GM12878 (cell line): Measurements from ENCODE around the gene CD2BP2. TPM values are rescaled to one million over a fixed set of nuclear protein-coding genes. Genes with fewer than 3 reads are reported as not detected.
A peak's percentile ranks its signal among the peaks of the same experiment; 100 is the strongest.

ENCODE experiments used
- BACH1 ChIP-seq: fragments of 450-650 bp; IDR thresholded peaks from 2 replicates; pipeline ENCODE4 v1.6.1; 2017; ENCODE audit warnings: mild to moderate bottlenecking, borderline replicate concordance
- CBFB ChIP-seq: IDR thresholded peaks from 2 replicates; pipeline ENCODE4 v1.6.1; 2016; ENCODE audit warnings: antibody characterized with exemption, low read depth
- CEBPZ ChIP-seq: fragments of 150-350 bp; IDR thresholded peaks from 2 replicates; pipeline ENCODE4 v1.6.1; 2016; ENCODE audit warnings: low read depth, low read length
- CHD2 ChIP-seq: IDR thresholded peaks from 2 replicates; pipeline ENCODE4 v1.6.1; 2011; ENCODE audit warnings: low read depth, low read length, improper control_type of control experiment, borderline replicate concordance
- CREB1 ChIP-seq: IDR thresholded peaks from 2 replicates; pipeline ENCODE4 v1.6.1; 2012; ENCODE audit warnings: low read depth, mild to moderate bottlenecking, inconsistent platforms
- CREM ChIP-seq: IDR thresholded peaks from 2 replicates; pipeline ENCODE4 v1.6.1; 2014; ENCODE audit warnings: antibody characterized with exemption, low read depth
- HDGF ChIP-seq: fragments of 450-650 bp; IDR thresholded peaks from 2 replicates; pipeline ENCODE4 v1.6.1; 2016; ENCODE audit warnings: antibody characterized with exemption
- HSF1 ChIP-seq: fragments of 150-350 bp; IDR thresholded peaks from 2 replicates; pipeline ENCODE4 v1.6.1; 2014; ENCODE audit warnings: mild to moderate bottlenecking, low read depth, low read length
- IRF3 ChIP-seq: fragments of 450-650 bp; IDR thresholded peaks from 2 replicates; pipeline ENCODE4 v1.6.1; 2014; ENCODE audit warnings: mild to moderate bottlenecking
- JUNB ChIP-seq: IDR thresholded peaks from 2 replicates; pipeline ENCODE4 v1.6.1; 2016; ENCODE audit warnings: antibody characterized with exemption, mild to moderate bottlenecking
- LARP7 ChIP-seq: fragments of 450-650 bp; IDR thresholded peaks from 2 replicates; pipeline ENCODE4 v1.6.1; 2017; ENCODE audit warnings: mild to moderate bottlenecking
- MAX ChIP-seq: IDR thresholded peaks from 2 replicates; pipeline ENCODE4 v1.6.1; 2012; ENCODE audit warnings: low read depth, low read length, improper control_type of control experiment
- NRF1 ChIP-seq: conservative IDR thresholded peaks from 2 replicates; pipeline ENCODE4 v1.6.1; 2011; ENCODE audit warnings: mild to moderate bottlenecking, low read depth, low read length, improper control_type of control experiment
- RCOR1 ChIP-seq: conservative IDR thresholded peaks from 2 replicates; pipeline ENCODE4 v1.6.1; 2012; ENCODE audit warnings: low read depth, low read length, improper control_type of control experiment
- SIN3A ChIP-seq: IDR thresholded peaks from 2 replicates; pipeline ENCODE4 v1.6.1; 2012; ENCODE audit warnings: low read depth, low read length, improper control_type of control experiment
- SIX5 ChIP-seq: IDR thresholded peaks from 2 replicates; pipeline ENCODE4 v1.6.1; 2011; ENCODE audit warnings: mild to moderate bottlenecking, low read depth, low read length, moderate library complexity; ENCODE audit not compliant: severe bottlenecking
- SMARCA5 ChIP-seq: fragments of 450-650 bp; IDR thresholded peaks from 2 replicates; pipeline ENCODE4 v1.6.1; 2017; ENCODE audit warnings: mild to moderate bottlenecking
- SP1 ChIP-seq: IDR thresholded peaks from one replicate; pipeline ENCODE4 v1.6.1; 2011; ENCODE audit warnings: low read depth, low read length
- ZBTB33 ChIP-seq: fragments of 450-650 bp; IDR thresholded peaks from 2 replicates; pipeline ENCODE4 v1.6.1; 2017; ENCODE audit warnings: mild to moderate bottlenecking
- ZNF217 ChIP-seq: fragments of 450-650 bp; IDR thresholded peaks from 2 replicates; pipeline ENCODE4 v1.6.1; 2017; ENCODE audit warnings: antibody characterized with exemption, mild to moderate bottlenecking
- polyA plus RNA-seq, 11 experiments: library from polyadenylated mRNA; depleted of rRNA in 4 of 11; unstranded in 6 of 11; stranded (reverse) in 5 of 11; fragments of >200 nt; fragmentation: Nextera tagmentation in 4 of 11; fragmentation: Illumina TruSeq in 1 of 11; extraction: Ambion mirVana in 4 of 11; extraction: Trizol in 1 of 11; gene quantifications; 1 replicate in 1 of 11; 2 replicates in 10 of 11; pipeline versions ENCODE4 v1.2.1 to v1.2.3, GENCODE V29; 2011 to 2016; ENCODE audit warnings: inconsistent platforms in 2 of 11, missing spikeins in 2 of 11, low read depth in 1 of 11
- total RNA-seq, 4 experiments: library from RNA; depleted of rRNA in 3 of 4; stranded (reverse); fragments of >200 nt in 3 of 4; fragmentation: Illumina TruSeq in 1 of 4; extraction: Trizol in 1 of 4; gene quantifications; 2 replicates each; pipeline versions ENCODE4 v1.2.1 to v1.2.3, GENCODE V29; 2013 to 2021

Gene CD2BP2
- total and polyA plus RNA-seq, 10 of the 15 experiments (the other 5 are each of a cell fraction or from before 2014, with no cell fraction given) = 3.3 to 47.9 (median 31.8) TPM

GRCh38 chr16:30378236-30379157, 23.4 kb upstream of the CD2BP2 start (continued):
- TF ChIP-seq IRF3 (no peak), BACH1 (peak; percentile 67; the same call in 1 of the 2 replicates), CREM (no peak; the same call in 1 of the 2 replicates), CREB1 (0 out of 2 replicates have a peak, but pooled peaks have one; percentile 6), MAX (0 out of 2 replicates have a peak, but pooled peaks have one; percentile 15), SP1 (peak; percentile 47), SIN3A (0 out of 2 replicates have a peak, but pooled peaks have one; percentile 23), CEBPZ (no peak), RCOR1 (no peak), CHD2 (no peak; the same call in none of the 2 replicates), LARP7 (peak; percentile 16; the same call in 1 of the 2 replicates), SIX5 (no peak), HSF1 (no peak), CBFB (no peak), NRF1 (no peak), SMARCA5 (peak; percentile 80), ZBTB33 (no peak), HDGF (peak; percentile 95), ZNF217 (no peak), JUNB (no peak)
